ENCODE measurements around the gene DNPEP. TPM values are rescaled to one million over a fixed set of nuclear protein-coding genes. Genes with fewer than 3 reads are reported as not detected.

Gene DNPEP
- polyA plus RNA-seq, 1 experiment: 134 TPM

GRCh38 chr2:219350710-219351221, 36.9 kb downstream of the DNPEP start:
- ChIA-PET CTCF (interaction anchor here (0.9 to 1.6 kb wide), 6 partner anchors 10 to 179 kb away, joined by 3 to 7 read pairs (median 4); no protein-coding TSS in a partner anchor), POLR2A (no interaction called here)
- no peak overlapping the region for H3K4me3 ChIP-seq (ENCODE audit: low read depth, low read length)
- H3K36me3 ChIP-seq (ENCODE audit: control insufficient read depth, insufficient read depth, low read length): no peaks in the 10 kb centered on the region
- H3K27me3 ChIP-seq (ENCODE audit: control insufficient read depth, insufficient read depth, low read length): peaks cover 3% of the 10 kb centered on the region; the same call in 1 of the 2 replicates
- TF ChIP-seq CTCF (IDR thresholded peaks at IDR 0.05; ENCODE audit: insufficient read depth, low read depth, low read length): no peak
- peak; percentile 63 for DNase-seq (ENCODE audit: low read depth)

- CTCF ChIA-PET: interaction anchor here (0.7 to 2.9 kb wide), 5 partner anchors 11 to 72 kb away, joined by 3 to 10 read pairs (median 4); no protein-coding TSS in a partner anchor
- H3K27me3 ChIP-seq (ENCODE audit: control insufficient read depth, insufficient read depth, low read length): peaks cover 2% of the 10 kb centered on the region; the same call in 1 of the 2 replicates
- no peak for DNase-seq (ENCODE audit: low read depth)
- no peak for TF ChIP-seq CTCF (IDR thresholded peaks at IDR 0.05; ENCODE audit: insufficient read depth, low read depth, low read length)
- no peaks in the 10 kb centered on the region for H3K36me3 ChIP-seq (ENCODE audit: control insufficient read depth, insufficient read depth, low read length)
- POLR2A ChIA-PET: no interaction called here
- H3K4me3 ChIP-seq (ENCODE audit: low read depth, low read length): no peak overlapping the region
Observed at GRCh38 chr2:219350215-219350614, 37.5 kb downstream of the DNPEP start.

- peaks cover under 1% of the 10 kb centered on the region; the same call in 1 of the 2 replicates for H3K27me3 ChIP-seq (ENCODE audit: control insufficient read depth, insufficient read depth, low read length)
- ChIA-PET CTCF (interaction anchor here (1.1 to 2.7 kb wide), 6 partner anchors 8 to 285 kb away, joined by 3 to 10 read pairs (median 5); no protein-coding TSS in a partner anchor), POLR2A (no interaction called here)
- no peak for TF ChIP-seq CTCF (IDR thresholded peaks at IDR 0.05; ENCODE audit: insufficient read depth, low read depth, low read length)
- H3K4me3 ChIP-seq (ENCODE audit: low read depth, low read length): no peak overlapping the region
- H3K36me3 ChIP-seq (ENCODE audit: control insufficient read depth, insufficient read depth, low read length): no peaks in the 10 kb centered on the region
- no peak for DNase-seq (ENCODE audit: low read depth)
Observed at GRCh38 chr2:219344751-219345430, 42.8 kb downstream of the DNPEP start.

DNA sequence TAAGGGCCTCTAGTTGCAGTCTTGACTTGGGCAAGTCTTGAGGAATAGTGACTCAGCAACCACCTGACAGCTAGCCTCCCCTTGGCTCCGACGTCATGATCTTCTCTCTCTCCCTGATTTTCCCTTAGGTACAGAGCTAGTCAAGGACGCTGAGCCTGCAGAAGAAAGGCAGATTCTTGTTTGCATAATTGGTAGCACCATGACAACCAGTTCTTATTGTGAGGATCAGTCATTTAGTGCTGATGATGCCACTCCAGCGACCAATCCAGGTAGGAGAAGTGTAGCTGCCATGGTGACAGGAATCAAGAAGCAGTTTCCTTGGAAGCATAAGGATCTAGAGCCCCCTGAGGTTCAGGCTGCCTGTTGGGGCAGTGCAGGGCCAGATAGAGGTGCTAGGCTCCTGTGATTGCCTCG, 52.3 kb downstream of the DNPEP start:
- no peak overlapping the region for H3K4me3 ChIP-seq (ENCODE audit: low read depth, low read length)
- H3K27me3 ChIP-seq (ENCODE audit: control insufficient read depth, insufficient read depth, low read length): peaks cover 18% of the 10 kb centered on the region
- ChIA-PET CTCF (interaction anchor here (1.3 to 1.8 kb wide), 2 partner anchors 9 to 164 kb away, joined by 3 to 6 read pairs; no protein-coding TSS in a partner anchor), POLR2A (no interaction called here)
- DNase-seq (ENCODE audit: low read depth): no peak
- no peak for TF ChIP-seq CTCF (IDR thresholded peaks at IDR 0.05; ENCODE audit: insufficient read depth, low read depth, low read length)
- H3K36me3 ChIP-seq (ENCODE audit: control insufficient read depth, insufficient read depth, low read length): no peaks in the 10 kb centered on the region

GRCh38 chr2:219334076-219334475, 53.6 kb downstream of the DNPEP start:
- CTCF ChIA-PET: interaction anchor here (0.6 to 1.8 kb wide), 5 partner anchors 11 to 163 kb away, joined by 3 to 6 read pairs (median 3); no protein-coding TSS in a partner anchor
- Histone ChIP-seq H3K36me3 (ENCODE audit: control insufficient read depth, insufficient read depth, low read length) (no peaks in the 10 kb centered on the region), H3K4me3 (ENCODE audit: low read depth, low read length) (no peak overlapping the region), H3K27me3 (ENCODE audit: control insufficient read depth, insufficient read depth, low read length) (peaks cover 23% of the 10 kb centered on the region)
- TF ChIP-seq CTCF (IDR thresholded peaks at IDR 0.05; ENCODE audit: insufficient read depth, low read depth, low read length): no peak
- no peak for DNase-seq (ENCODE audit: low read depth)
- POLR2A ChIA-PET: no interaction called here
